H1 (cell line): ENCODE measurements around the gene DYNC1H1. TPM values are rescaled to one million over a fixed set of nuclear protein-coding genes. Genes with fewer than 3 reads are reported as not detected.

ENCODE experiments used
- CTCF ChIA-PET: fragments of 300-600 bp; sonication (Branson Sonifier 250); formaldehyde crosslinking; loops from one replicate; lab custom pipeline; 2021; ENCODE audit not compliant: partially characterized antibody; lab: Charles Lee
- POLR2A ChIA-PET: fragments of 300-600 bp; sonication (Branson Sonifier 250); formaldehyde crosslinking; loops from one replicate; lab custom pipeline; 2021; ENCODE audit warnings: inconsistent platforms; ENCODE audit not compliant: partially characterized antibody; lab: Charles Lee
- DNase-seq, 2 experiments: peaks; one replicate each; pipeline versions ENCODE4 v3.0.0 to v3.0.0-alpha.2; 2010 to 2022; ENCODE audit warnings: low spot score in 2 of 2, low read depth in 1 of 2, mixed read lengths in 1 of 2
- FAIRE-seq: peaks from 2 replicates; lab custom pipeline; 2011; peaks lifted over from hg19 to GRCh38; lab: Jason Lieb, UNC
- H2AFZ ChIP-seq: 2 replicates; pipeline ENCODE4 v1.8.1; 2012; ENCODE audit warnings: low read length, inconsistent platforms
- H2AK5ac ChIP-seq: 2 replicates; pipeline ENCODE4 v1.6.1; 2013; ENCODE audit warnings: low read depth, low read length
- H2BK120ac ChIP-seq: replicated peaks from 2 replicates; pipeline ENCODE3; 2013; ENCODE audit warnings: low read depth, low read length, inconsistent platforms
- H2BK12ac ChIP-seq: 2 replicates; pipeline ENCODE4 v1.6.1; 2013; ENCODE audit warnings: low read depth, low read length
- H2BK15ac ChIP-seq: 2 replicates; pipeline ENCODE4 v1.6.1; 2013; ENCODE audit warnings: low read length
- H2BK20ac ChIP-seq: 2 replicates; pipeline ENCODE4 v1.6.1; 2013; ENCODE audit warnings: low read length
- H2BK5ac ChIP-seq: 2 replicates; pipeline ENCODE4 v1.6.1; 2013; ENCODE audit warnings: low read depth, low read length
- H3K14ac ChIP-seq: 2 replicates; pipeline ENCODE4 v1.6.1; 2013; ENCODE audit warnings: inconsistent platforms; ENCODE audit not compliant: insufficient read length
- H3K18ac ChIP-seq: 2 replicates; pipeline ENCODE4 v1.6.1; 2013; ENCODE audit warnings: low read length; ENCODE audit errors: extremely low read depth
- H3K23ac ChIP-seq: 2 replicates; pipeline ENCODE4 v1.6.1; 2013; ENCODE audit warnings: inconsistent platforms; ENCODE audit not compliant: insufficient read length
- H3K23me2 ChIP-seq: 2 replicates; pipeline ENCODE4 v1.6.1; 2013; ENCODE audit warnings: low read depth, low read length
- H3K27ac ChIP-seq: 2 replicates; pipeline ENCODE4 v1.6.1; 2011; ENCODE audit warnings: low read depth, low read length, inconsistent platforms
- H3K27me3 ChIP-seq, 4 experiments: replicated peaks in 1 of 4; 1 replicate in 1 of 4; 2 replicates in 3 of 4; pipeline versions ENCODE4 v1.6.1 to v1.8.1; 2011 to 2013; ENCODE audit warnings: low read length in 3 of 4, mild to moderate bottlenecking in 3 of 4, inconsistent platforms in 2 of 4, mixed read lengths in 2 of 4, moderate library complexity in 1 of 4; ENCODE audit not compliant: control insufficient read depth in 3 of 4, insufficient read depth in 3 of 4; ENCODE audit errors: extremely low read depth in 1 of 4
- H3K36me3 ChIP-seq, 4 experiments: 2 replicates each; pipeline versions ENCODE4 v1.6.1 to v1.8.1; 2011 to 2013; ENCODE audit warnings: mild to moderate bottlenecking in 4 of 4, low read length in 3 of 4, moderate library complexity in 2 of 4, control low read depth in 1 of 4, inconsistent platforms in 1 of 4; ENCODE audit not compliant: insufficient read depth in 4 of 4, control insufficient read depth in 2 of 4
- H3K4ac ChIP-seq: replicated peaks from 2 replicates; pipeline ENCODE3; 2013; ENCODE audit warnings: low read length, low read depth, mixed read lengths, inconsistent platforms; ENCODE audit not compliant: insufficient read length
- H3K4me1 ChIP-seq, 4 experiments: replicated peaks in 1 of 4; 1 replicate in 1 of 4; 2 replicates in 3 of 4; pipeline versions ENCODE4 v1.6.1 to v1.8.1; 2011 to 2013; ENCODE audit warnings: low read length in 3 of 4, inconsistent platforms in 2 of 4, mixed read lengths in 1 of 4; ENCODE audit not compliant: insufficient read depth in 4 of 4, control insufficient read depth in 3 of 4
- H3K4me2 ChIP-seq, 2 experiments: 2 replicates each; pipeline versions ENCODE4 v1.6.1 to v1.8.1; 2011 to 2013; ENCODE audit warnings: low read depth in 2 of 2, low read length in 2 of 2, control low read depth in 1 of 2, inconsistent platforms in 1 of 2, mild to moderate bottlenecking in 1 of 2; ENCODE audit not compliant: insufficient read depth in 1 of 2
- H3K4me3 ChIP-seq, 4 experiments: fragments of 200-600, 300-600 bp in 1 of 4; sonication (generic), shearing (Covaris generic), sonication (Bioruptor Twin) in 1 of 4; 2 replicates each; pipeline versions ENCODE4 v1.5.1 to v1.8.1; 2011 to 2016; ENCODE audit warnings: low read length in 4 of 4, low read depth in 3 of 4, control low read depth in 2 of 4, inconsistent platforms in 2 of 4, mild to moderate bottlenecking in 2 of 4, mixed read lengths in 1 of 4, moderate library complexity in 1 of 4; ENCODE audit not compliant: insufficient read depth in 2 of 4; ENCODE audit errors: extremely low read depth in 1 of 4
- H3K56ac ChIP-seq: replicated peaks from 2 replicates; pipeline ENCODE3; 2013; ENCODE audit warnings: low read depth, mild to moderate bottlenecking, mixed read lengths, low read length, inconsistent platforms; ENCODE audit not compliant: insufficient read length
- H3K79me1 ChIP-seq: 2 replicates; pipeline ENCODE4 v1.6.1; 2013; ENCODE audit warnings: low read depth, low read length, control low read depth
- H3K79me2 ChIP-seq, 2 experiments: 2 replicates each; pipeline versions ENCODE4 v1.6.1 to v1.8.1; 2012 to 2013; ENCODE audit warnings: low read length in 2 of 2, mild to moderate bottlenecking in 2 of 2, inconsistent platforms in 1 of 2; ENCODE audit not compliant: insufficient read depth in 2 of 2, control insufficient read depth in 1 of 2
- H3K9ac ChIP-seq, 4 experiments: replicated peaks in 1 of 4; 1 replicate in 1 of 4; 2 replicates in 3 of 4; pipeline versions ENCODE4 v1.6.1 to v1.8.1; 2011 to 2013; ENCODE audit warnings: low read depth in 3 of 4, low read length in 3 of 4, control low read depth in 2 of 4, mild to moderate bottlenecking in 2 of 4, moderate library complexity in 2 of 4, inconsistent platforms in 1 of 4; ENCODE audit errors: extremely low read depth in 1 of 4
- H3K9me3 ChIP-seq, 2 experiments: 2 replicates each; pipeline versions ENCODE4 v1.6.1 to v1.8.1; 2012 to 2013; ENCODE audit warnings: mild to moderate bottlenecking in 2 of 2, moderate library complexity in 2 of 2, control low read depth in 1 of 2, inconsistent platforms in 1 of 2, low read depth in 1 of 2, low read length in 1 of 2, mixed read lengths in 1 of 2; ENCODE audit not compliant: insufficient read depth in 2 of 2
- H4K20me1 ChIP-seq, 2 experiments: replicated peaks in 1 of 2; 2 replicates each; pipeline versions ENCODE3 to v1.8.1; 2011 to 2013; ENCODE audit warnings: inconsistent platforms in 2 of 2, low read length in 2 of 2, mild to moderate bottlenecking in 1 of 2; ENCODE audit not compliant: insufficient read depth in 2 of 2, control insufficient read depth in 1 of 2
- H4K5ac ChIP-seq: 2 replicates; pipeline ENCODE4 v1.6.1; 2013; ENCODE audit warnings: low read length, low read depth, mixed read lengths, inconsistent platforms; ENCODE audit not compliant: insufficient read length
- H4K8ac ChIP-seq: 2 replicates; pipeline ENCODE4 v1.8.0; 2013; ENCODE audit warnings: mild to moderate bottlenecking, moderate library complexity, low read length, inconsistent platforms; ENCODE audit not compliant: insufficient read depth; ENCODE audit errors: extremely low read depth
- H4K91ac ChIP-seq: replicated peaks from 2 replicates; pipeline ENCODE3; 2013; ENCODE audit warnings: low read length, mixed read lengths, inconsistent platforms; ENCODE audit not compliant: insufficient read length
- JUND ChIP-seq: IDR thresholded peaks from 2 replicates; pipeline ENCODE4 v1.6.1; 2011; ENCODE audit warnings: mild to moderate bottlenecking, improper control_type of control experiment, low read length
- RNF2 ChIP-seq: fragments of 200-900, 300-1000 bp; sonication (generic); IDR thresholded peaks from 2 replicates; pipeline ENCODE4 v1.7.1; 2016; ENCODE audit warnings: borderline replicate concordance, low read depth, mild to moderate bottlenecking, antibody characterized with exemption, low read length; ENCODE audit not compliant: poor library complexity, severe bottlenecking; ENCODE audit errors: missing control alignments
- WGBS, 2 experiments: shearing (Covaris generic) in 1 of 2; methylation state at CpG; one replicate each; pipeline versions ENCODE4 v1.1.6 to v1.1.7; 2013 to 2015; ENCODE audit warnings: low lambda C conversion rate in 2 of 2, mixed read lengths in 2 of 2, inconsistent platforms in 1 of 2, low coverage in 1 of 2, missing lambda C conversion rate in 1 of 2; ENCODE audit not compliant: insufficient replicate concordance in 2 of 2, insufficient coverage in 1 of 2, insufficient read length in 1 of 2; ENCODE audit errors: extremely low coverage in 1 of 2, missing lambda C conversion rate in 1 of 2; 5-methylcytosine and 5-hydroxymethylcytosine counted together
- polyA plus RNA-seq, 7 experiments: library from polyadenylated mRNA; depleted of rRNA in 3 of 7; stranded (reverse) in 5 of 7; unstranded in 2 of 7; fragments of >200 nt in 5 of 7; fragments of 200-250 nt in 2 of 7; gene quantifications; 1 replicate in 5 of 7; 2 replicates in 1 of 7; 4 replicates in 1 of 7; pipeline versions ENCODE4 v1.2.1 to v1.2.3, GENCODE V29; 2011 to 2013; ENCODE audit warnings: missing spikeins in 2 of 7, mixed read lengths in 2 of 7
- total RNA-seq: library from RNA; stranded (reverse); fragmentation: NEBNext Ultra II Directional; extraction: Animal tissue kit (Norgen Biotek cat#: 25700); gene quantifications from 2 replicates; pipeline ENCODE4 v1.2.1, GENCODE V29; 2021

Gene DYNC1H1
- total and polyA plus RNA-seq, 2 of the 8 experiments (the other 6 are each of a cell fraction or from before 2014, with no cell fraction given): 238 to 387 TPM

GRCh38 chr14:101972126-101972866 is 7.9 kb downstream of the DYNC1H1 start:
- FAIRE-seq: no peak

More at GRCh38 chr14:101972126-101972866, 7.9 kb downstream of the DYNC1H1 start:
- TF ChIP-seq JUND (peak; percentile 63; the same call in 1 of the 2 replicates), RNF2 (no peak)
- TF ChIP-seq, all 59 proteins: peak for 1
- no peak overlapping the region for H3K23ac ChIP-seq
- no peaks in the 10 kb centered on the region for H3K4me1 ChIP-seq
- WGBS, 2 experiments: 88% methylated on average over 10 of the region's 10 CpGs; no CpG with 5 or more reads in 1 of the 2 experiments
- POLR2A ChIA-PET: interaction anchor here (1.3 kb wide), 2 partner anchors 8 to 11 kb away, joined by 3 to 5 read pairs; partner anchors contain the start of gene DYNC1H1
- no peak overlapping the region; a peak in 1 of 7 replicates for H3K9ac ChIP-seq
- no peak overlapping the region for H2BK120ac ChIP-seq
- H4K8ac ChIP-seq: no peak overlapping the region
- no peak overlapping the region for H3K14ac ChIP-seq
- H3K18ac ChIP-seq: no peak overlapping the region
- peaks cover 0 to 18% (median 4%) of the 10 kb centered on the region in 4 experiments; a peak in 3 of 8 replicates for H3K36me3 ChIP-seq
- H3K9me3 ChIP-seq: no peaks in the 10 kb centered on the region
- H4K91ac ChIP-seq: no peak overlapping the region
- H3K4me3 ChIP-seq: no peak overlapping the region
- no peak for DNase-seq
- H2BK12ac ChIP-seq: no peak overlapping the region
- H3K23me2 ChIP-seq: no peaks in the 10 kb centered on the region
- H3K56ac ChIP-seq: no peak overlapping the region
- no peak overlapping the region for H2BK15ac ChIP-seq
- H4K20me1 ChIP-seq: peaks cover 2 to 17% of the 10 kb centered on the region in 2 experiments
- no peaks in the 10 kb centered on the region for H3K27me3 ChIP-seq
- H2BK5ac ChIP-seq: no peak overlapping the region
- H3K4ac ChIP-seq: no peak overlapping the region
- no peak overlapping the region for H3K27ac ChIP-seq
- no peak overlapping the region for H2BK20ac ChIP-seq
- no peak overlapping the region for H3K4me2 ChIP-seq
- H2AK5ac ChIP-seq: no peak overlapping the region
- CTCF ChIA-PET: interaction anchor here (0.7 to 4.0 kb wide), 3 partner anchors 11 to 124 kb away, joined by 3 to 23 read pairs (median 5); no protein-coding TSS in a partner anchor
- H3K79me2 ChIP-seq: peaks cover 31 to 80% of the 10 kb centered on the region in 2 experiments
- peaks cover 13% of the 10 kb centered on the region for H3K79me1 ChIP-seq
- H2AFZ ChIP-seq: no peak overlapping the region
- H4K5ac ChIP-seq: no peak overlapping the region
